ENCODE results near the gene NUDT19.

NUDT19 gene

DNA sequence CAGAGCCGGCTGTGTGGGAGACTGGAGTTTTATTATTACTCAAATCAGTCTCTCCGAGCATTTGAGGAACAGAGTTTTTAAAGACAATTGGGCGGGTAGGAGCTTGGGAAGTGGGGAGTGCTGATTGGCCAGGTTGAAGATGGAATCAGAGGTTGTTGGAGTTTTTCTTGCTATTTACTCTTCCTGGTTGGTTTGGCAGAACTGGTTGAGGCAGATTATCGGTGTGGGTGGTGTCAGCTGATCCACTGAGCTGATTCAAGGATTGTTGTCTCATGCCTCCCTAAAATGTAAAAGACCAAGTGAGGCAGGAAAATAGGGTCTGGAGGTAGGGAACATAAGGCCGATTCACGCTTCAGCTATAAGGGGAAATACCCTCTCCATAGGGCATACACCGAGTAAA is 26.7 kb downstream of the NUDT19 start:
- Histone ChIP-seq H3K4me3 (ENCODE audit: low read length, poor library complexity, severe bottlenecking) (no peak overlapping the region), H3K9me3 (ENCODE audit: insufficient read depth, low read depth, low read length) (no peaks in the 10 kb centered on the region), H2AFZ (ENCODE audit: low read length) (no peak overlapping the region), H3K4me1 (ENCODE audit: insufficient read depth, low read length, poor library complexity, severe bottlenecking) (peaks cover 11% of the 10 kb centered on the region), H3K36me3 (ENCODE audit: insufficient read depth, low read length) (peaks cover 5% of the 10 kb centered on the region; the same call in 1 of the 2 replicates), H3K27me3 (ENCODE audit: insufficient read depth, low read length, poor library complexity, severe bottlenecking) (no peaks in the 10 kb centered on the region), H3K4me2 (ENCODE audit: low read depth, low read length, poor library complexity, severe bottlenecking) (no peak overlapping the region), H3K9me2 (replicated peaks; ENCODE audit: low read depth, low read length) (no peaks in the 10 kb centered on the region), H3F3A (ENCODE audit: low read depth) (no peaks in the 10 kb centered on the region), H3K9ac (ENCODE audit: low read depth, low read length, poor library complexity, severe bottlenecking) (no peak overlapping the region), H4K20me1 (ENCODE audit: insufficient read depth, low read length, poor library complexity, severe bottlenecking) (no peaks in the 10 kb centered on the region), H3K79me2 (ENCODE audit: insufficient read depth, low read length) (no peaks in the 10 kb centered on the region)
- TF ChIP-seq EZH2phosphoT487 (IDR thresholded peaks at IDR 0.05; ENCODE audit: borderline replicate concordance): no peak

DNA sequence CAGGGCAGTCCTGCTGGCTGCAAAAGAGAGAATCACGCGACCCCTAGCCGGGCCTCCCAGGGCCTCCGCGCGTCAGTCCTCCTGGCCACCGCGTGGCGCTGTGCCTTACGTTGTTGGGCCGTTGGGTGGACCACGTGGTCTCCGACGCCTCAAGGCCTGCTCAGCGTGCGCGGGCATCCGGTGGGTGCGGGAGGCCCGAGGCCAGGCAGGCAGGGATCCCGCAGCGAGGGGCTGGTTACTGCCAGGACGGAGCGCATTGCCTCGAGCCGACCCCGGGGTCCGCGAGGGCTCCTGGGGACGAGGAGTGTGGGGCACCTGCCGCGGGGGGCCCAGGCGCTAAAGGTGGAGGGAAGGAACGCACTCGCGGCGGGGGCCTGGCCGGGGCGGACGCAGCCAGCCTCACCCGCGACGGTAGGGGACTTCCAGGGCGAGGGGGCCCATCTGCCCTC is 28.0 kb downstream of the NUDT19 start, which contains the start of gene TDRD12:
TSS of gene TDRD12 (plus strand) at position 157 of the 449 bp plus-strand sequence. CDS start 306 bp downstream, outside the sequence.
- H3K36me3 ChIP-seq (ENCODE audit: insufficient read depth, low read length): no peaks in the 10 kb centered on the region
- H3K9ac ChIP-seq (ENCODE audit: low read depth, low read length, poor library complexity, severe bottlenecking): no peak within 1 kb of the TSS
- H4K20me1 ChIP-seq (ENCODE audit: insufficient read depth, low read length, poor library complexity, severe bottlenecking): no peaks in the 10 kb centered on the region
- no peaks in the 10 kb centered on the region for H3K27me3 ChIP-seq (ENCODE audit: insufficient read depth, low read length, poor library complexity, severe bottlenecking)
- H3K9me2 ChIP-seq (replicated peaks; ENCODE audit: low read depth, low read length): no peaks in the 10 kb centered on the region
- no peaks in the 10 kb centered on the region for H3K79me2 ChIP-seq (ENCODE audit: insufficient read depth, low read length)
- H3K9me3 ChIP-seq (ENCODE audit: insufficient read depth, low read depth, low read length): no peaks in the 10 kb centered on the region
- no peaks in the 10 kb centered on the region for H3F3A ChIP-seq (ENCODE audit: low read depth)
- no peak for TF ChIP-seq EZH2phosphoT487 (IDR thresholded peaks at IDR 0.05; ENCODE audit: borderline replicate concordance)
- TF ChIP-seq, protein P1, sequence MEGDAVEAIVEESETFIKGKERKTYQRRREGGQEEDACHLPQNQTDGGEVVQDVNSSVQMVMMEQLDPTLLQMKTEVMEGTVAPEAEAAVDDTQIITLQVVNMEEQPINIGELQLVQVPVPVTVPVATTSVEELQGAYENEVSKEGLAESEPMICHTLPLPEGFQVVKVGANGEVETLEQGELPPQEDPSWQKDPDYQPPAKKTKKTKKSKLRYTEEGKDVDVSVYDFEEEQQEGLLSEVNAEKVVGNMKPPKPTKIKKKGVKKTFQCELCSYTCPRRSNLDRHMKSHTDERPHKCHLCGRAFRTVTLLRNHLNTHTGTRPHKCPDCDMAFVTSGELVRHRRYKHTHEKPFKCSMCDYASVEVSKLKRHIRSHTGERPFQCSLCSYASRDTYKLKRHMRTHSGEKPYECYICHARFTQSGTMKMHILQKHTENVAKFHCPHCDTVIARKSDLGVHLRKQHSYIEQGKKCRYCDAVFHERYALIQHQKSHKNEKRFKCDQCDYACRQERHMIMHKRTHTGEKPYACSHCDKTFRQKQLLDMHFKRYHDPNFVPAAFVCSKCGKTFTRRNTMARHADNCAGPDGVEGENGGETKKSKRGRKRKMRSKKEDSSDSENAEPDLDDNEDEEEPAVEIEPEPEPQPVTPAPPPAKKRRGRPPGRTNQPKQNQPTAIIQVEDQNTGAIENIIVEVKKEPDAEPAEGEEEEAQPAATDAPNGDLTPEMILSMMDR (conservative IDR thresholded peaks at IDR 0.05; ENCODE audit: low read length): 0 out of 2 replicates have a peak, but pooled peaks have one; percentile 15
- H3K4me3 ChIP-seq (ENCODE audit: low read length, poor library complexity, severe bottlenecking): no peak within 1 kb of the TSS
- H2AFZ ChIP-seq (ENCODE audit: low read length): no peak within 1 kb of the TSS
- peaks cover 11% of the 10 kb centered on the region for H3K4me1 ChIP-seq (ENCODE audit: insufficient read depth, low read length, poor library complexity, severe bottlenecking)
- no peak within 1 kb of the TSS for H3K4me2 ChIP-seq (ENCODE audit: low read depth, low read length, poor library complexity, severe bottlenecking)

DNA sequence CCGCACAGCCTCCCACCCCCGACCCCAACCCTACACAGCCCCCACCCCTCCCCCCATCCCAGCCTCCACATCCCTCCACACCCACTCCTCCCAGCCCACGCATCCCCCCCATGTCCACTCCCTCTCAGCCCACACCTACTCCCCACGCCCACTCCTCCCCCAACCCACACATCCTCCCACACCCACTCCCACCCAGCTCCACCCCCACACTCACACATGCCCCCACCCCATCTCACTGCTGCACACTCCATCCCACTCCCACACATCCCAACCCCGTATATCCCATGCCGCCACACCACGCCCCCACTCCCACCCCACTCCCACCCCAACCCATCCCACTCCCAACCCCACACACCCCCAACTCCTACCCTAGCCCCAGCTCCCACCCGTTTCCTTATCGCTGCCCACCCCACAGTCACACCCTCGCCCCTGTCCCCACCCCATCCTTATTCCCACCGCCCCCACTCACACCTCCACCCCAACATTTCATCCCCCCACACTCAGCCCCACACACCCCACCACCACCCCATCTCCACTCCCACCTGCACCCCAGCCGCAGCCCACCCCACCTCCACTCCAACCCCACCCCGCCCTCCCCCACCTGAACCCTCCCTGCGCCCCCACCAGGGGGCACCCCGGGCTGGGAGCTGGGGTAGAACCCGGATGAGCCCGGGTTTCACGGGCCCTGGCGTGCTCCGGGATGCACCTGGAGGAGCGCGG is 28.8 kb downstream of the NUDT19 start:
- Histone ChIP-seq H3K27me3 (ENCODE audit: insufficient read depth, low read length, poor library complexity, severe bottlenecking) (no peaks in the 10 kb centered on the region), H3K4me3 (ENCODE audit: low read length, poor library complexity, severe bottlenecking) (no peak overlapping the region)
- no peak for TF ChIP-seq EZH2phosphoT487 (IDR thresholded peaks at IDR 0.05; ENCODE audit: borderline replicate concordance)
- TF ChIP-seq, protein P1 (conservative IDR thresholded peaks at IDR 0.05; ENCODE audit: low read length): no peak

DNA sequence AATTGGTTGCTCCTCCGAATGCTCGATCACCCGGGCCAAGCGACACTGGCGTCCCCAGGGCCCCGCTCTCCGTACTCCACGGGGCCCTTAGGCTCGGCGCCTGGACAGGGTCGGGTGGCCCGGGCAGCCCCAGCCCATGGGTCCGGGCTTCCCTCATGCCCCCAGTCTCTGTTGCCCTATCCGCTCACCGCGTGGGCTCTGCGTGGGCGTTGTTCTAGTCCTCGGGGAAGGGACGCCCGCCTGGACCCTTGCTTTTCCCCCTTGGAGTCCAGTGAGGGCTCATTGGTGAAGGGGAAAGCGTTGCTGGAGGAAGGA is 29.3 kb downstream of the NUDT19 start:
- H2AFZ ChIP-seq (ENCODE audit: low read length): no peak overlapping the region
- peaks cover 11% of the 10 kb centered on the region for H3K4me1 ChIP-seq (ENCODE audit: insufficient read depth, low read length, poor library complexity, severe bottlenecking)
- H3K4me2 ChIP-seq (ENCODE audit: low read depth, low read length, poor library complexity, severe bottlenecking): no peak overlapping the region
- H3K9me2 ChIP-seq (replicated peaks; ENCODE audit: low read depth, low read length): no peaks in the 10 kb centered on the region
- H3K79me2 ChIP-seq (ENCODE audit: insufficient read depth, low read length): no peaks in the 10 kb centered on the region
- H3K27me3 ChIP-seq (ENCODE audit: insufficient read depth, low read length, poor library complexity, severe bottlenecking): no peaks in the 10 kb centered on the region
- H3K4me3 ChIP-seq (ENCODE audit: low read length, poor library complexity, severe bottlenecking): no peak overlapping the region
- no peaks in the 10 kb centered on the region for H3K9me3 ChIP-seq (ENCODE audit: insufficient read depth, low read depth, low read length)
- no peak overlapping the region for H3K9ac ChIP-seq (ENCODE audit: low read depth, low read length, poor library complexity, severe bottlenecking)
- TF ChIP-seq, protein P1 (conservative IDR thresholded peaks at IDR 0.05; ENCODE audit: low read length): no peak
- TF ChIP-seq EZH2phosphoT487 (IDR thresholded peaks at IDR 0.05; ENCODE audit: borderline replicate concordance): no peak
- H4K20me1 ChIP-seq (ENCODE audit: insufficient read depth, low read length, poor library complexity, severe bottlenecking): no peaks in the 10 kb centered on the region
- H3K36me3 ChIP-seq (ENCODE audit: insufficient read depth, low read length): no peaks in the 10 kb centered on the region
- no peaks in the 10 kb centered on the region for H3F3A ChIP-seq (ENCODE audit: low read depth)

More for the DNA sequence above, 28.8 kb downstream of the NUDT19 start:
- Histone ChIP-seq H3K4me2 (ENCODE audit: low read depth, low read length, poor library complexity, severe bottlenecking) (no peak overlapping the region), H3K4me1 (ENCODE audit: insufficient read depth, low read length, poor library complexity, severe bottlenecking) (peaks cover 11% of the 10 kb centered on the region), H3F3A (ENCODE audit: low read depth) (no peaks in the 10 kb centered on the region), H4K20me1 (ENCODE audit: insufficient read depth, low read length, poor library complexity, severe bottlenecking) (no peaks in the 10 kb centered on the region), H3K9ac (ENCODE audit: low read depth, low read length, poor library complexity, severe bottlenecking) (no peak overlapping the region), H3K9me2 (replicated peaks; ENCODE audit: low read depth, low read length) (no peaks in the 10 kb centered on the region), H3K36me3 (ENCODE audit: insufficient read depth, low read length) (no peaks in the 10 kb centered on the region), H3K79me2 (ENCODE audit: insufficient read depth, low read length) (no peaks in the 10 kb centered on the region), H2AFZ (ENCODE audit: low read length) (no peak overlapping the region), H3K9me3 (ENCODE audit: insufficient read depth, low read depth, low read length) (no peaks in the 10 kb centered on the region)
